Omental fat pad (tissue), 4 donors: ENCODE data around the gene WDR20. TPM values are rescaled to one million over a fixed set of nuclear protein-coding genes. Genes with fewer than 3 reads are reported as not detected.

ENCODE experiments used
- ATAC-seq: fragments of 150-250 bp; one replicate; pipeline ENCODE4 v1.9.1; 2016; ENCODE audit warnings: mild to moderate bottlenecking, moderate library complexity; ENCODE audit not compliant: low FRiP score
- DNase-seq: peaks from one replicate; pipeline ENCODE4 v3.0.0-alpha.2; 2019; ENCODE audit warnings: low spot score
- CTCF ChIP-seq, 3 donors: fragments of 450-650 bp; IDR thresholded peaks; one replicate each; pipeline ENCODE4 v1.5.1; 2016 to 2017; ENCODE audit warnings: antibody characterized with exemption in 3 of 3, mild to moderate bottlenecking in 3 of 3, moderate library complexity in 2 of 3
- total RNA-seq, 4 donors: library from RNA; depleted of rRNA; stranded (reverse); fragments of >200 nt; gene quantifications; one replicate each; pipeline ENCODE4 v1.1.0, GENCODE V29; 2016

Gene WDR20
- total RNA-seq, 4 donors from 2014 or later, result 20.2 to 26.4 (median 22.0) TPM

GRCh38 chr14:102138535-102138934 lies 1.2 kb upstream of the WDR20 start:
- no peak for DNase-seq
- no peak for ATAC-seq
- no peak for TF ChIP-seq CTCF (IDR thresholded peaks at IDR 0.05)

GRCh38 chr14:102138961-102139285 lies 774 bp upstream of the WDR20 start:
- ATAC-seq (peak; percentile 18), DNase-seq (no peak)
- no peak for TF ChIP-seq CTCF (IDR thresholded peaks at IDR 0.05)

GRCh38 chr14:102140027-102140749 lies 491 bp downstream of the WDR20 start:
- peak; percentile 31 for DNase-seq
- ATAC-seq, result peak; percentile 35
- TF ChIP-seq CTCF (IDR thresholded peaks at IDR 0.05), result no peak

GRCh38 chr14:102140750-102141145 lies 1.1 kb downstream of the WDR20 start:
- DNase-seq (no peak), ATAC-seq (no peak)
- TF ChIP-seq CTCF (IDR thresholded peaks at IDR 0.05), result no peak

- ATAC-seq (no peak), DNase-seq (no peak)
- TF ChIP-seq CTCF (IDR thresholded peaks at IDR 0.05), result no peak
Measured at GRCh38 chr14:102141797-102142196, 2.1 kb downstream of the WDR20 start.

GRCh38 chr14:102144914-102145313 lies 5.2 kb downstream of the WDR20 start:
- DNase-seq (no peak), ATAC-seq (no peak)
- no peak for TF ChIP-seq CTCF (IDR thresholded peaks at IDR 0.05)

- ATAC-seq (no peak), DNase-seq (no peak)
- TF ChIP-seq CTCF (IDR thresholded peaks at IDR 0.05), result no peak
Measured at GRCh38 chr14:102145395-102145794, 5.7 kb downstream of the WDR20 start.
